SJSA1 (cell line): ENCODE measurements around the gene PDP2. TPM values are rescaled to one million over a fixed set of nuclear protein-coding genes. Genes with fewer than 3 reads are reported as not detected.
A peak's percentile ranks its signal among the peaks of the same experiment; 100 is the strongest.
"Not testable (repeated sequence)": the region's sequence is repeated elsewhere in the genome, so short reads cannot be mapped to it uniquely, and the experiment has no call there.

Source experiments
- DNase-seq, 2 experiments: peaks; one replicate each; pipeline ENCODE4 v3.0.0-alpha.2; 2015 to 2020; ENCODE audit warnings: low spot score in 2 of 2, low read depth in 1 of 2
- H3K27ac ChIP-seq: fragments of 250-450 bp; sonication (Bioruptor Pico); 2 replicates; pipeline ENCODE4 v1.5.1; 2020; ENCODE audit warnings: mild to moderate bottlenecking, moderate library complexity
- H3K27me3 ChIP-seq: fragments of 250-450 bp; sonication (Bioruptor Pico); replicated peaks from 2 replicates; pipeline ENCODE4 v1.5.1; 2020; ENCODE audit warnings: mild to moderate bottlenecking, moderate library complexity
- H3K36me3 ChIP-seq: fragments of 250-450 bp; sonication (Bioruptor Pico); 2 replicates; pipeline ENCODE4 v1.5.1; 2020; ENCODE audit warnings: mild to moderate bottlenecking
- H3K4me1 ChIP-seq: fragments of 250-450 bp; sonication (Bioruptor Pico); replicated peaks from 2 replicates; pipeline ENCODE4 v1.6.1; 2021; ENCODE audit warnings: mild to moderate bottlenecking
- H3K4me3 ChIP-seq: fragments of 250-450 bp; sonication (Bioruptor Pico); 2 replicates; pipeline ENCODE4 v1.5.1; 2020; ENCODE audit warnings: mild to moderate bottlenecking
- H3K9me3 ChIP-seq: fragments of 250-450 bp; sonication (Bioruptor Pico); replicated peaks from 2 replicates; pipeline ENCODE4 v1.5.1; 2020; ENCODE audit warnings: mild to moderate bottlenecking
- total RNA-seq: library from RNA; depleted of rRNA; stranded (reverse); fragments of >200 nt; shearing (Covaris generic); gene quantifications from 2 replicates; pipeline ENCODE4 v1.2.3, GENCODE V29; 2014

Gene PDP2
- total RNA-seq, 1 experiment from 2014 or later = 5.0 TPM

DNA sequence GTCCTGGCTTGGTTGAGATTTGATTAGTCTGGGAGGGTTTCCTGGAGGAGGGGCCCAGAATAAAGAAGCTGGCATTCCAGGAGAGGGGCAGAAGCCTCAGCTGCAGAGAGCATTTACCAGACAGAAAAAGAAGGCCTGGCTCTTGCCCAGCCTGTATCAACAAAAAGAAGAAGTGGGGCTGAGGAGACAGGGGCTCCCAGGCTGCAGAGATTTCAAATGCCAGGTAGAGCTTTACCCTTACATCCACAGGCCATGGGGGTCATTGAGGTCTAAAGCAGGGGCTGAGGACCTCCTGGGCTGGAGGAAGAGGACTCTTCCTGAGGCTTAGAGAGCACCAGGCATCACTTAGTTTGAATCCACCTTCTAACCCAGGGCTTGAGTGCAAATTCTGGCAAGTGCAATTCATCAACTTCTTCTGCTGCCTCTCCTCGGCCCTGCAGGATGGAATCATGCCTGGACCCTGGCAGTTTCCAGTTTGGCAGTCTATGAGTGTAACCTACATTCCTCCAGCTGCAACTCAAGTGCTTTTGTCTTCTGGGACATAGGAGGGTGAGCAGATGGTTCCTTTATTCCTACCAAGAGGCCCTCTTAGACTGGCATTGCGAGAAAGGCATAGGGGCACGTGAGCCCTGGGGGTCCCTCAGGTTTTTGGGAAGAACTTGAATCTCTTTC is 20.8 kb upstream of the PDP2 start:
- H3K4me1 ChIP-seq = peaks cover 5% of the 10 kb centered on the region; the same call in 1 of the 2 replicates
- no peaks in the 10 kb centered on the region; the same call in 1 of the 2 replicates for H3K27me3 ChIP-seq
- no peaks in the 10 kb centered on the region for H3K9me3 ChIP-seq
- H3K36me3 ChIP-seq = no peaks in the 10 kb centered on the region
- H3K4me3 ChIP-seq = no peak overlapping the region
- DNase-seq = no peak
- H3K27ac ChIP-seq = no peak overlapping the region

DNA sequence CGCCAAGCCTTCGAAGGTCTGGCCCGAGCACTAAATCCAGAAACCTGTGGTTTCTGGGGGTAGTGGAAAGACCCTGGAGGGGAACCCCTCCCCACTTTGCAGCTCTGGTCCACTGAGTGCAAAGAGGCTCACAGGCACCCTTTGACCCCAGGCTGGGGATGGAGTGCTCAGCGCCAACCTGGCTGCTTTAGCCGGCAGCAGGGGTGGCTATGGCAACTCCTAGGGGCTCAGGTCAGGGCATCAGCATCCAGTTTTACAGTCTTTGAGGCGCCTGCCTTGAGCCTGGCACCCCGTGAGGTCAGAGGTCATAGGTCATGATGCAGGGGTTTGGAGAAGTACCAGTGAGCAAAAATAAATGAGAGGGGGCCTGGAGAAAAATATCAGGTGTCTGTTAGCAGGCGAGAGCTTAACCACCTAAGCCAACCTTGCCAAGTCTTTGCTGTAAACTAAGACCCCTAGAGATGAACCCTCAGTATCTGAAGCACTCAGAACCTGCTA is 18.2 kb upstream of the PDP2 start:
- DNase-seq = no peak
- H3K9me3 ChIP-seq = no peaks in the 10 kb centered on the region
- H3K36me3 ChIP-seq = no peaks in the 10 kb centered on the region
- H3K4me3 ChIP-seq = no peak overlapping the region
- no peaks in the 10 kb centered on the region; the same call in 1 of the 2 replicates for H3K27me3 ChIP-seq
- H3K27ac ChIP-seq = no peak overlapping the region
- H3K4me1 ChIP-seq = peaks cover 5% of the 10 kb centered on the region; the same call in 1 of the 2 replicates

DNA sequence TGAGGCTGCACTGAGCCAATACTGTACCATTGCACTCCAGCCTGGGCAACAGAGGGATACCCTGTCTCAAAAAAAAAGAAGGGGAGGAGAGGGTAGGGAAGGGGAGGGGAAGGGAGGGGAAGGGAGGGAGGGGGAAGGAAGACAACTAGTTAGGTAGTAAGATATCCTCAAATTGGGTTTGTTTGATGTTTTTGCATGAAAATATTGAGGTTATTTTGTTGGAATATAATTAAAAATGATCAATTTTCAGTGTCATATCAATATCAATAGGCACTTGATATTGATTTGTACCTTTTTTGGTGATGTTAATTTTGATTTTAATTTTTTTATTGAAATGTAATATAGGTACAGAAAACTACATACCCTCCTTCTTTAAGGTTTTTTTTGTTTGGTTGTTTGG is 16.6 kb upstream of the PDP2 start:
- Histone ChIP-seq H3K9me3 (no peaks in the 10 kb centered on the region), H3K27ac (no peak overlapping the region), H3K36me3 (no peaks in the 10 kb centered on the region), H3K4me1 (peaks cover 5% of the 10 kb centered on the region; the same call in 1 of the 2 replicates), H3K27me3 (no peaks in the 10 kb centered on the region; the same call in 1 of the 2 replicates), H3K4me3 (no peak overlapping the region)
- DNase-seq = no peak

DNA sequence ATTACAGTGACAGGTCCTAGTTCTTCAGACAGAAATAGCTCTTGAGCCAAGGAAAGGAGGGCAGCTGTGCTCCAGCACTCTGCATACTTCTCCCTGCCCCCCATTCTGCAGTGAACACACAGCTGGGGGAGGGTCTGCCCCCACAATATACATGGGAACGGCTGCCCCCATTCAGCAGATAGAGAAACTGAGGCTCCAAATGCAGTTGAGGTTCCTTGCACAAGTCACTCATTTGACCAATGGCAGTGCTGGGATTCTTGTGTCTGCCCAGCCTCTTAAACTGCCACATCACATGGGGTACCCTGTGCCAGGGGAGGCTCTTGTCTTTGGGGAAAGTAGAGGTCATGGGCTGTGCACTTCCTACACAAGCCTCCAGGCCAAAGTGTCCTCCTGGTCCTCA is 10.9 kb upstream of the PDP2 start:
- no peak overlapping the region for H3K4me3 ChIP-seq
- no peaks in the 10 kb centered on the region for H3K9me3 ChIP-seq
- no peak for DNase-seq
- H3K4me1 ChIP-seq = peaks cover 10% of the 10 kb centered on the region
- H3K27me3 ChIP-seq = no peaks in the 10 kb centered on the region
- no peak overlapping the region for H3K27ac ChIP-seq
- no peaks in the 10 kb centered on the region for H3K36me3 ChIP-seq

DNA sequence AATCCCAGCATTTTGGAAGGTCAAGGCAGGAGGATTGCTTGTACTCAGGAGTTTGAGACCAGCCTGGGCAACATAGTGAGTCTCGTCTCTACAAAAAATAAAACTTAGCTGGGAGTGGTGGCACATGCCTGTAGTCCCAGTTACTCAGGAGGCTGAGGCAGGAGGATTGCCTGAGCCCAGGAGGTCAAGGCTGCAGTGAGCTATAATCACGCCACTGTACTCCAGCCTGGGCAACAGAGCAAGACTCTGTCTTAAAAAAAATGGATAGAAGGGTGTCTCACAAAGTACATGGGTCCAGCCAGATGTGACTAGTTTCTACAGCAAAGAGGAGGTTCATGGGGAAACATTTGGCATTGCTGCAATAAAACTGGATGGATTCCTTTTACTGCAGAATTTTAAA is 9.0 kb upstream of the PDP2 start:
- not testable (repeated sequence) for H3K9me3 ChIP-seq, DNase-seq, H3K27me3 ChIP-seq, H3K4me3 ChIP-seq, H3K36me3 ChIP-seq, H3K27ac ChIP-seq
- peaks cover 22% of the 10 kb centered on the region for H3K4me1 ChIP-seq

DNA sequence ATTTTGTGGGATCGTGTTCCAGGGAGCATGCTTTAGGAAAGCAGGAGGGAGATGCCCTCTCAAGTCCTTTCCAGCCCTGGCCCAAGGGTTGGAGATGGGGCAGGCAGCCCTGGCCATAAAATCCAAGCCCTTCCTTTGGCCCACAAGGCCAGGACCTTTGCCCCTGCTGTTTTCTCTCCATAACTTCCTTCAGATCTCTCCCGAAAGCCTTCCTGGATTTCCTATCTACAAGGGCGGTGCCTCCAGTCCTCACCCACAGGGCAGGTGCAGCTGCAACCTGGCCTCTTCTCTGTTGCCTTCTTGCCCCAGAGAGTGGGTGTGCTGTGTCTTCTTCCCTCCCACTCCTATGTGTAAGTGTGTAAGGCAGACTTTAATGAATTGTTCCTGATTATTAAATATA is 8.5 kb upstream of the PDP2 start:
- Histone ChIP-seq H3K27me3 (no peaks in the 10 kb centered on the region), H3K36me3 (no peaks in the 10 kb centered on the region), H3K27ac (no peak overlapping the region), H3K4me3 (no peak overlapping the region), H3K4me1 (peaks cover 22% of the 10 kb centered on the region), H3K9me3 (no peaks in the 10 kb centered on the region)
- no peak for DNase-seq

DNA sequence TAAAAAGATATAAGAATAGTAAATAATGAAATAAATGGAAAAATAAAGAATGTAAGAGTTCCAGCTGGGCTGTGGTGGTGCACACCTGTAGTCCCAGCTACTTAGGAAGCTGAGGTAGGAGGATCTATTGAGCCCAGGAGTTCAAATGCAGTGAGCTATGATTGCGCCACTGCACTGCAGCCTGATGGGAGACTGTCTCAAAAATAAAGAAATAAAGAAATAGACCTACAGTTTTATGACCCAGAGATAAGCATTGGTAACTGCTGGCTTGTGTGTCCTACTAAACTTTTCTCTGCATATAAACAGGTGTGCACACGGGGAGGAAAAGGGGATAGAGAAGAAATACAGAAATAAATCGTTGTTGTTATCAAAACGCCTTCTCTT is 7.8 kb upstream of the PDP2 start:
- Histone ChIP-seq H3K27ac (no peak overlapping the region), H3K4me3 (no peak overlapping the region), H3K4me1 (peaks cover 22% of the 10 kb centered on the region), H3K27me3 (no peaks in the 10 kb centered on the region), H3K9me3 (no peaks in the 10 kb centered on the region), H3K36me3 (no peaks in the 10 kb centered on the region)
- no peak for DNase-seq

DNA sequence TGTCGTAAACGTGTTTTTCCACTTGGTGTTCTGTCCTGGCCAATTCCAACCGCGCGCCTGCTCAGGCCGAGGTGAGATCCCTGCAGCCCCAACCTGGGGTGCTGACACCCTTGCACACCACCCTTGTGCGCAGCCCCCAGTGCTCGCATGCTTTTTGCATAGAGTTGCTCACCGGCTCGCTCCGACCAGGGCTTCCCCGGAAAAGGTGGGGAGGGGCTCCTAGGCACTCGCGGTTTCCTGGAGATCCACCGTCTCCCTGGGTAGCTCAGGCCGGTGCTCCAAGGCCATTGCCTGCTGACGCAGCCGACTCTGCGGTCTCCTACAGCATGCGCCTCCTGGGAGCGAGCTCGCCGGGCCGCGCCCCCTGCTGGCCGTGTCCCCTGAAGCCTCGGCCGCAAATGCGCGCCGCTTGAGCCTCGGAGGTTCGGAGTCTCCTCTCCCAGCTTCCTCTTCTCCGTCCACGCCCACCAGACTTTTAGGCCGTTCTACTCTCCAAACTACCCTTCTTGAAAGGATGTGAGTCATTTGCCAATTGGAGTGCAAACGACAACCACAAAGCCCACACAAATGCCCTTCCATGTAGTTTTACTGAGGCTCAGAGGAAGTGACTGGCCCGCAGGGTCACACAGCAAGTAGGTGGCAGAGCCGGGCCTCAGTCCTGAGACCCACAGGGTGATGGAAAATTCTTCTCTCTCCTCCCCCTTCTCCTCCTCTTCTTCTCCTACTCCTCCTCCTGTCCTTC is 7.2 kb upstream of the PDP2 start:
- Histone ChIP-seq H3K27ac (no peak overlapping the region), H3K9me3 (no peaks in the 10 kb centered on the region), H3K36me3 (no peaks in the 10 kb centered on the region), H3K27me3 (no peaks in the 10 kb centered on the region), H3K4me3 (no peak overlapping the region; the same call in 1 of the 2 replicates), H3K4me1 (peaks cover 22% of the 10 kb centered on the region)
- peak; percentile 98 to 99 for DNase-seq

DNA sequence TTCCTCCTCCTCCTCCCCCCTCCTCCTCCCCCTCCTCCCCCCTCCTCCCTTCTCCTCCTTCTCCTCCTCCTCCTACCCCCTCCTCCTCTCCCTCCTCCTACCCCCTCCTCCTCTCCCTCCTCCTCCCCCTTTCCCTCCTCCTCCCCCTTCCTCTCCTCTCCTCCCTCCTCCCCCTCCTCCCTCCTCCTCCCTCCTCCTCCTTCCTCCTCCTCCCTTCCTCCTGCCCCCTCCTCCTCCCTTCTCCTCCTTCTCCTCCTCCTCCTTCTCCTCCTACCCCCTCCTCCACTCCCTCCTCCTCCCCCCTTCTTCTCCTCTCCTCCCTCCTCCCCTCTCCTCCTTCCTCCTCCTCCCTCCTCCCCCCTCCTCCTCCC is 6.6 kb upstream of the PDP2 start:
- no peaks in the 10 kb centered on the region for H3K36me3 ChIP-seq
- H3K4me1 ChIP-seq = peaks cover 22% of the 10 kb centered on the region
- no peaks in the 10 kb centered on the region for H3K27me3 ChIP-seq
- H3K9me3 ChIP-seq = no peaks in the 10 kb centered on the region
- no peak overlapping the region for H3K27ac ChIP-seq
- no peak overlapping the region for H3K4me3 ChIP-seq
- DNase-seq = no peak

DNA sequence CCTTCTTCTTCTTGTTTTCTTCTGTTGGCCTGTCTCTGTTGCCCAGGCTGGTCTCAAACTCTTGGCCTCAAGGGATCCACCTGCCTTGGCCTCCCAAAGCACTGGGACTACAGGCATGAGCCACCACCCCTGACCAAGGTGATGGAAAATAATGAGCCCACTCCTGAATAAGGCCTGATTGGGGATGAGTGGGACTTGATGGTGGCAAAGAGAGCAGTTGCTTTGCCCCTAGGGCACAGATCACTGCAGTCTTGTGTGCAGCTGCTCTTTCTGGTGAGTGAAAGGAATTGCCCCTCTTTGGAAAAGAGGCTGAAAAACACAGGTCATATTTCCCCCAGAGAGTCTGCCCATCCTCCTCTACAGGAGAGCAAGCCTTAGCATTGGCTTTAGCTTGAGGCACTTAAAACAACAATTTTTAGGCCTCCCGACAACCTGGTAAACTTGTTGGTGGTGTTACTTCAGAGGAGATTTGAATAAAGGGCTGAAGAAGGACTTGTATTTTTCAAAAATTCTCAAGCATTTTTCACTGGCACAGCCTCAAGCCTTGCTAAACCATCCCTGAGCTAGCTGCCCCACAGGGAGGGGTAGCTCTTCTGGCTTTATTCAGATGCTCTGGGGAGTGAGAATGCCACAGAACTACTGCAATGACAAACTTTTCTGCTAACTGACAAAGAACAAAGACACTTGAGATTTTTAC is 6.1 kb upstream of the PDP2 start:
- H3K4me1 ChIP-seq = peaks cover 22% of the 10 kb centered on the region
- no peak overlapping the region for H3K27ac ChIP-seq
- peak in 1 of 2 experiments; percentile 44 for DNase-seq

DNA sequence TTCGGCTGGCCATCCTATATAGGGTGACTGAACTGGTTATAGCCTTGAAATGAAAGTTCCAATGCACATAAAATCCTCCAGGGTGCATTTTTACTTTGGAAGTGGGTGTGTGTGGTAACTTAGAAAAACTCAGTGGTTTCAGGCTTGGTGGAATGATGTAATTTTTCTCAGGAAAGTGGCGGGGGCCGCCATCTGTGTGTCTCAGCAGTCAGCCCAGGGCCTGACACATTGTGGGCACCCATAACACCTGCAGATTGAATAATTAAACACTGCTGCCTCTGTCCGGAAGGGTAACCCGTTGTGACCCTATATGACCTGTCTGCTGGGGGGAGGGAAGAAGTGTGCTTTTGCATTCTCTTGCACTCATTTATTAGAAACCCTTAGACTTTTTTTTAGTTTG is 2.2 kb upstream of the PDP2 start:
- H3K36me3 ChIP-seq = no peaks in the 10 kb centered on the region
- DNase-seq = no peak
- H3K27me3 ChIP-seq = no peaks in the 10 kb centered on the region
- H3K9me3 ChIP-seq = no peaks in the 10 kb centered on the region
- no peak overlapping the region for H3K27ac ChIP-seq
- H3K4me1 ChIP-seq = peaks cover 26% of the 10 kb centered on the region
- no peak overlapping the region for H3K4me3 ChIP-seq

More for the DNA sequence above, 6.1 kb upstream of the PDP2 start:
- Histone ChIP-seq H3K9me3 (no peaks in the 10 kb centered on the region), H3K36me3 (no peaks in the 10 kb centered on the region), H3K4me3 (no peak overlapping the region), H3K27me3 (no peaks in the 10 kb centered on the region)

DNA sequence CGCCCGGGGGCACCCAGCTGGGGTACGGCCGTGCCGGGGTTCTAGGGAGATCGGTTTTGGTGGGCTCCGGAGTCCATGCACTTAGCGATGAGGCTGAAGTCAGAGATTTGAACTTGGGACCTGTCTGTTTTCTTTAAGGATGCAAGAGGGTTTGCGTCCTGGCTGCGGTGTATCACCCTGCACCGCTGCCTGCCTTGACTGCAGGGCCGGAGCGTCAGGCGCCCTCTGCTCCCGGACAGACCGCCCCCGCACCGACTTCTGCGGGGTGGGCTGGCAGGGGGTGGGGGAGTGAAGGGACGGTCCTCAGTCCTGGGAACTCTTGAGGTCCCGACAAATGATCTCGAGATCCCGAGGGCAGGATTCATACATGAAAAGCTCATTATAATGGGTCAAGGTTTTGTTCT is 701 bp downstream of the PDP2 start:
- no peak for DNase-seq
- H3K27me3 ChIP-seq = no peaks in the 10 kb centered on the region
- H3K4me3 ChIP-seq = peak overlapping the region; percentile 59
- H3K36me3 ChIP-seq = peaks cover 19% of the 10 kb centered on the region
- H3K9me3 ChIP-seq = no peaks in the 10 kb centered on the region
- no peak overlapping the region for H3K27ac ChIP-seq
- H3K4me1 ChIP-seq = peaks cover 10% of the 10 kb centered on the region

DNA sequence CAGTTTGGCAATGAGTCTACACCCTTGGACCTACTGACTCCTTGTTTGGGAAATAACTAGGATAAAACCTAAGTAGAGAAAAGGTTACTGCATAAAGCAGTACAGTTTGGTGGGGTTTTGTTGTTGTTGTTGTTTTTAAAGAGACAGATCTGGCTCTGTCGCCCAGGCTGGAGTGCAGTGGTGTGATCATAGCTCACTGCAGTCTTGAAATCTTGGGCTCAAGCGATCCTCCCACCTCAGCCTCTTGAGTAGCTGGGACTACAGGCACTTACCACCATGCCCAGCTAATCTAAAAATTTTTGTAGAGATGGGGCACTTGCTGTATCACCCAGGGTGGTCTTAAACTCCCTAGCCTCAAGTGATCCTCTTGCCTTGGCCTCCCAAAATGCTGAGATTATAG is 1.2 kb downstream of the PDP2 start:
- Histone ChIP-seq H3K4me3 (no peak overlapping the region), H3K36me3 (peaks cover 19% of the 10 kb centered on the region), H3K27ac (no peak overlapping the region), H3K4me1 (peaks cover 13% of the 10 kb centered on the region), H3K9me3 (no peaks in the 10 kb centered on the region), H3K27me3 (no peaks in the 10 kb centered on the region)
- no peak for DNase-seq

DNA sequence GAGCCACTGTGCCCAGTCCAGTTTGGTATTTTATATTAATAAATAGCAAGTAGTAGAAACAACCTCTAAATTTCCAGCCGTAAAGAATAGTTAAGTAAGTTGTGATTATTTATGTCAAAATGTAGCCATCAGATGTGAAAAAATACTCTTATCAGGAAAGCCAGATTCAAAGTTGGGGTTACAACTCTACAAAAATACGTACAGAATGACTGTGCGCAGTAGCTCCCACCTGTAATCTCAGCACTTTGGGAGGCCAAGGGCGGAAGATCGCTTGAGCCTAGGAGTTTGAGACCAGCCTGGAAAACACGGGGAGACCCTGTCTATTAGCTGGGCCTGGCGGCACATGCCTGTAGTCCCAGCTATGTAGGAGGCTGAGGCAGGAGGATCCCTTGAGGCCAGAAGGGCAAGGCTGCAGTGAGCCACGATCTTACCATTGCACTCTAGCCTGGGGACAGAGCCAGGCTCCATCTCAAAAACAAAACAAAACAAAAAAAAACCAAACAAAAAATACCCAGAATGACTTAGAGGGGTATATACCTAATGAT is 1.7 kb downstream of the PDP2 start:
- Histone ChIP-seq H3K36me3 (peaks cover 22% of the 10 kb centered on the region), H3K27ac (no peak overlapping the region), H3K4me3 (no peak overlapping the region), H3K9me3 (no peaks in the 10 kb centered on the region), H3K4me1 (peaks cover 18% of the 10 kb centered on the region), H3K27me3 (no peaks in the 10 kb centered on the region)
- no peak for DNase-seq
